ENCODE measurements around the gene STK40.

STK40 gene

DNA sequence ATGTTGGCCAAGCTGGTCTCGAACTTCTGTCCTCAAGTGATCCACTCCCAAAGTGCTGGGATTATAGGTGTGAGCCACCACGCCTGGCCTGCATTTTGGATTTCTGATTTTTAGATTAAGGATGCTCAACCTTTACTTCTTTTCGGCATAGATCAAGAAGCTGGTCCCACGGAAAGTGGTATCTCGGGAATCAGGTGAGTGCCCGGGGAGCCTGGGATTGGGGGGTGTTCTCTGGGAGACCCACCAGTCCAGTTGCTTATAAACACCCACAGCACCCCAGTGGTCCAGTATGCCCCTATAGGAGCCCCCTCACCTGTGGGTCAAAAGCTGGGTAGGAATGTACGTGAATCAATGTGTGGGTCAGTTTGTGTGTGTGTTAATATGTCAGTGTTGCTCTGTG, 76.3 kb downstream of the STK40 start:
- no peak for DNase-seq (ENCODE audit: low read depth in 2 of 2)

DNA sequence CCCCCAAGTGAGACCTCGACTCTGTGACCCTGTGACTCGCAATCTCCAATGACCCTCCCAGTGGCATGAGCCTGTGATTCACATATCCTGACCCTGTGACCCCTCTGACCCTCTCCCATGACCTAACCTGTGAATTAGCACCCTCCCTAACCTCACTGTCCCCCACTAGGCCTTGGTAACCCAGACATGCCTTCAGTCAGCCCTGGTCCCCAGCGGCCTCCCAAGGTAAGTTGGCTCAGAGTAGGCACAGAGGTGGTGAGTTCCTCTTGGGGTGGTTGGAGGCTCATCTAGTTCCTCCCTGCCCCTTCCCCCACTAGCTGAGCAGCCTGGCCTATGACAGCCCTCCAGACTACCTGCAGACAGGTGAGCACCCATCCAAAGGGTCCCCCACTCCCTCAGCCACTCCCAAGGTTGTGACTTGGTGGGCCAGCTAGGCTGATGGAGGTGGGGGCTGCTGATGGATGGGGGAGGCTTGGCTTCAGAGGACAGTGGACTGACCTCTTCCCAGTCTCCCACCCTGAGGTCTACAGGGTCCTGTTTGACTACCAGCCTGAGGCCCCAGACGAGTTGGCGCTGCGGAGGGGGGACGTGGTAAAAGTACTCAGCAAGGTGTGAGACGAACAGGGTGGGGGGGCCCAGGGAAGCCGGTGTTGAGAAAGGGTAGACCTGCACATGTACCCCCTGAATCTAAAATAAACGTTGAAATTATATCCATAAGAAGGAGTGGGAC, 78.0 kb downstream of the STK40 start:
- DNase-seq (ENCODE audit: low read depth in 2 of 2), result no peak

DNA sequence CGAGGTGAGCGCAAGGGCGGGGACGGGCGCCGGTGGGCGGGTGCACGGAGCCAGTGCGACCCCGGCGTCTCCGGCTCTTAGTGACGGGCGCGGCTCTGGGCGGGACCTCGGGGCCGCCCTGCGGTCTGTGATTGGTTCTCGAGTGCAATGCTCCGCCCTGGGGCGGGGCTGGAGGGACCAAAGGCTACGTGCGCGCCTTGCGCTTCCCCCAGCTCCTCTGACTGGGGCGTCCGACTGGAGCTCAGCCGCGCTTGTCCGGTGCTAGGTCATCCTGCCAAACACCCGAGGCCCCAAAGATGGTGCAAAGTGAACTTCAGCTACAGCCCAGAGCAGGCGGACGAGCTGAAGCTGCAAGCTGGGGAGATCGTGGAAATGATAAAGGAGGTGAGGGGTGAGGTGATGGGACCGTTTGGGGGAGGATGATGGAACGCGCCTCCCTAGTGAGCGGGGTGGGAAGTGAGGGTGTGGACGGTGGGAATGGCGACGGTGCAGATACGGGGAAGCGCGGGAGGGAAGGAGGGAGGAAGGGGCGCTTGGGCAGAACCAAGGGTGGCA, 78.7 kb downstream of the STK40 start:
- DNase-seq (ENCODE audit: low read depth in 2 of 2), result peak; percentile 74 to 77

DNA sequence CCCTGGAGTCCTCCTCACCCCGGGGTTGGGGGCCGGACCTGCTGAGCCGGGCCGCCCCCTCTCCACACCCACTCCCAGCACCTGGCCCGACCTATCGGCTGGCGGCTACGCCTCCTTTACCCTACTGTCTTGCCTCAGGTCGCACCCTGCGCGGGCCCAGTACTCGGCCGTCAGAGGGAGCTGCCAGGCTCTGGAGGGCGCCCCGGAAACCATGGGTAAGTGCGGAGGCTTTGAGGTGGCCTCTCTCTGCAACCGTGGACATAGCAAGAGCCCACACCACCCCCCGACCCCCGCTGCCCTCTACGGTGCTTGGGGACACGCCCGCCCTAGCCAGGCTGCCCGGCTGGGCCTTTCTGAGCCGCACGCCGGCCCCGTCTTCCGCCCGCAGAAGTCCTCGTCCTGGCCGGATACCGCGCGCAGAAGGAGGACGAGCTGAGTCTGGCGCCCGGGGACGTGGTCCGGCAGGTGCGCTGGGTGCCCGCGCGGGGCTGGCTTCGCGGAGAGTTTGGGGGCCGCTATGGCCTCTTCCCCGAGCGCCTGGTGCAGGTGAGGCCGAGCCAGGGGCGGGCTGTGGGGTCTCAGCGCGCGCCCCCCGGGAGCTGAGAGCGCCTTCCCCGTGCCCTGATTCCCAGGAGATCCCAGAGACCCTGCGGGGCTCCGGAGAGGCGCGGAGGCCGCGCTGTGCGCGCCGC, 79.4 kb downstream of the STK40 start, which contains the start of gene SH3D21:
SH3D21 (plus strand) TSS at position 159 of the 692 bp plus-strand sequence; CDS start at position 212, 53 bp downstream.
- DNase-seq (ENCODE audit: low read depth in 2 of 2), result no peak

DNA sequence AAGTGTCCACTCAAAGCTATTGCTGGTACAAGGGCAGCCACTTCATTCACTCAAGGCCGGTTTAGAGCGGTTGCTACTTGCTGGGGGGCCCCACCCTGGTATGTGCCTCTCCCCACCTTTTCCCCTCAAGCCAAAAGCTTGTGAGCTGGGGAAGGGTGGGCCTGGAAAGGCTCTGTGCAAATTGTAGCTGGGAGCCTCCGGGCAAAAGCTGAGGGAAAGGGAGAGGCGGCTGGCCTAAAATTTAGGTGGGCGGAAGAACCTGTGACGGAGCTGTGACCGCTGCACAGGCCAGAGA, 79.9 kb downstream of the STK40 start:
- no peak for DNase-seq (ENCODE audit: low read depth in 2 of 2)

DNA sequence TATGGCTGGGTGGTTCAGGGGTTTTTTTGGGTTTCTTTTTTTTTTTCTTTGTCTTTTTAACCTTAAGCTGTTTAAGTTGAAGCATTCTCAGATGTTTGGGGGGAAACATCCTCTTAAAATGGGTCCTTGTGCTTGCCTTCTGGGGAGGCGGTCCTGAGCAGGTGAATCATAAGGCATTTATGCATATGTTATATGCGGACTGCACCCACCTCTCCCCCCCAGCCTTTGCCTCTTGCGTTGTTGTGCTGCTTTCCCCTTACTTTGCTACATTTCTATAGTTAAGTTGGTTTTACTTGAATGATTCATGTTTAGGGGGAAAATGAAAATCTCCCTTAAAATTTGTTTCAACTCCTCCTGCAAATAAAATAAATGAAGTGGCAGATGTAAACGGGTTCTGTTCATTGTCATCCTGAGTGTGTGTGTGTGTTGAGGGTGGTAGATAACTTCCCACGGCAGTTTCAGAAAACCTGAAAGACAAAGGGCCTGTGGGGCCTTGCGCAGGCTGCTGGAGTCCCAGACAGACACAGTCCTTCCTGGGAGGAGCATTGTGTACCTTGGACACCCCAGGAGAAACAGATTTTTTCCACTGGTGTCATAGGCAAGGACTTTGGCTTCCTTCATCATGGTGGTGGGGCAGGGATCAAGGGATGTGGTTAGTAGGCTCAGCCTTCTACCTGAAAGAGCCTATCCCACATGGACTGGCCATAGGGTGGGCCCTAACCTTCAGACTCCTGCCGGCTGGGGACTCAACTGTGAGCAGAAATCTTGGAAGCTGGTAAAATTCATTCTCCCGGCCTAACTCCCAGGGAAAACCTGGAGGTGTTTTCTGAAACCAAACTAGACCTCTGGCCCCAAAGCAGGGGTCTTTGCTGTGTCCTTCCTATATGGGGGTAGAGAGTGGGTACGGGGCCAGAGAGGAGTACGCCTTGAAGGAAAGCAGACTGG, 80.5 kb downstream of the STK40 start:
- DNase-seq (ENCODE audit: low read depth in 2 of 2), result no peak

DNA sequence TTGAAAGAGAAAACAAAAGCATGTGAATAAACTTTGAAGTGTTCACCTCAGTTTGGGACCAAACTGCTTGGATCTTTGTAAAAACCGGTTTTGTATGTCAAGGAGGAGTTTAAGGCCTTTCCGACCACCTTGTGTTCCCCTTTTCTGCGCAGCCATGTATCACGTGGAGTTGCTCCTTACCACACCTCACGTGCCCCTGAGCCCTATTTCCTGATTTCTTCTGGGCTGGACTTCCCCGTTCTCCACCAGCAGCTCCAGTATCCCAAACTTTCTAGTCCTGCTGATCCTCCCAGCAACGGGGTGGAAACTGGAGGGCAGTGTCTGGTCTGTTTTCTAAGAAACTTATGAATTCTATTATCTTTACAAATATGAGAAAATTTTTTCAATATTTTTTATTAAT, 81.2 kb downstream of the STK40 start:
- no peak for DNase-seq (ENCODE audit: low read depth in 2 of 2)

DNA sequence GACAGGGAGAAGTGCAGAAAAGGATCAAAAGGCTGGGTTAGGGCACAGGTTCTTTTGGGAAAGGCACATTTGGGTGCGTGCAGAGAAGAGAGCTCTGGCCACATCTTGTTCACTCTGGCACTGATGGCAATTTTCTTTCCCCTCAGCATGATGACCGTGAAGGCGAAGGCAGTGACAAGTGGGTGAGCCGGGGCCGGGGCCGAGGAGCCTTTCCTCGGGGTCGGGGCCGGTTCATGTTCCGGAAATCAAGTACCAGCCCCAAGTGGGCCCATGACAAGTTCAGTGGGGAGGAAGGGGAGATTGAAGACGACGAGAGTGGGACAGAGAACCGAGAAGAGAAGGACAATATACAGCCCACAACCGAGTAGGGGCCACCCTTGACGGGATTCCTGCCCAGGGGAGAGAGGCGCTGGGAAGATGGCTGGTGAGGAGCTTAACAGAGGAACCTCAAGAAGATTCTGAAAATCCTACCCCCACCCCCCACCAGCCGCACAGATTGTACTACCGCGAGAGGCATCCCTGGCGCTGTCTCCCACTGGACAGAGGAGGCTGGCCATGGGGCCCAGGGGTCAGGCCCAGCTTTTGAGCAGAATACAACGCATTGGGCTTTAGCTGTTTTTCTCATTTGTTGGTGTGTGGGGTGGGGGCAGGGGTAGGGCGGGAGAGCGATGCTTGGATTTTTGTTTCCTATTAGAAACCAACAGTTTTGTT, 81.9 kb downstream of the STK40 start:
- DNase-seq (ENCODE audit: low read depth in 2 of 2), result no peak

DNA sequence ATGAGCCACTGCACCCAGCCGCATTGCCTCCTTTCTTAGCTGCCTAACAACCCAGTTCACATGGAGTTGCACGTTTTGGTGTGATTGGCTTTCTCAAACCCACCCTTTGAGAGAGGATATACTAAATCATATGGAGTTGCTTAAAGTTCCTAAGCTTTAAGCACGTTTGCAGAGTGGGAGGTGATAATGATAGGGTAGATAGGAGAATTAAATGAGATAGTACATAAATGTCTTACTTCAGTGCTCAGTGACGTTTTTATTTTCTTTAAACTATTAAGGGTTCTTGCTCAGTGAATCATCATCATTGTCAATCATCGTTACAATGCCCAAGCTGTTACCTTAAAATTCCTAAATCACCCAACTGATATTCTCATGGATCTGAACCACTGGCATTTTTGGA, 82.5 kb downstream of the STK40 start:
- no peak for DNase-seq (ENCODE audit: low read depth in 2 of 2)

DNA sequence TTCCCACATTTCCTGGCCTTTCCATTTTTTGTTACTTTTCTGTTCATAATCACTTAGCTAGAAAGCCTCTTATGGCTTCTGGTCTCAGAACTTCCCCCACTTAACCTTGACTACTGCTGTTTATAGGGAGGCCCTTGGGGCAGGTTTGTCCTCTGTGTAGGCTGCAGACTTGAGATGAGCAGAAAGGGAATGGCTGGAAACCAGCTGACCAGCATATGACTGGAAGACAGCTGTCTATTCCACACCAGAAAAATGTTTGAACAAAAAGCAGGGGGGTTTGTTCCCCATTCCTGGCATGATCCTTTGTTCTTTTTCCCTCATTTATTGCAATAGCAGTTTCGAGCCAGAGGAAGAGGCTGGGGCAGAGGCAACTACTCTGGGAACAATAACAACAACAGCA, 84.5 kb downstream of the STK40 start:
- no peak for DNase-seq (ENCODE audit: low read depth in 2 of 2)

DNA sequence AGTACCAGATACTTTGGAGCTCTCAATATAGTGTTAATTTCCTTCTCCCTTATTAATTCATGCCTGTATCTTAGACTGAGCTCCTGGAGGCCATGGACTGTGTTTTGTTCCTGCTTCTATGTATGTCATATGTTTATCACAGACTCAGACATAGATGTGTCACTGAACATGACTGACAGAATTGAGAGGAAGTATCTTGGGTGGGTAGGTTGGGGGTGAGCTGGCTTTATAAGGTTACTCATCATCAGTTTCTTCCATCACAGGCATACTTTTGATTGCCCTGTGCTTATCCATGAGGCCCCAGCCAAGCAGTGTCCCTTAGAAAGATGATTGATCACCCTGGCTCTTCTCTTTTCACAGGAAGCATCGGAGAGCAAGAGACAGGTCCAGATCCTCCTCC, 85.2 kb downstream of the STK40 start:
- no peak for DNase-seq (ENCODE audit: low read depth in 2 of 2)

DNA sequence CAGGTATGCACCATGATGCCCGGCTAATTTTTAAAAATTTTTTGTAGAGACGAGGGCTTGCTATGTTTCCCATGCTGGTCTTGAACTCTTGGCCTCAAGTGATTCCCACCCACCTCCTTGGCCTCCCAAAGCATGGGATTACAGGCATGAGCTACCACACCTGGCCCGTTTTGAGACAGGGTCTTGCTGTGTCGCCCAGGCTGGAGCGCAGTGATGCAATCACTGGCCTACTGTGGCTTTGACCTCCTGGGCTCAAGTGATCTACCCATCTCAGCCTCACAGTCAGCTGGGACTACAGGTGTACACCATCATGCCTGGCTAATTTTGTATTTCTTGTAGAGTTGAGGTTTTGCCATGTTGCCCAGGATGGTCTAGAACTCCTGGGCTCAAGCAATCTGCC, 87.1 kb downstream of the STK40 start:
- no peak for DNase-seq (ENCODE audit: low read depth in 2 of 2)

DNA sequence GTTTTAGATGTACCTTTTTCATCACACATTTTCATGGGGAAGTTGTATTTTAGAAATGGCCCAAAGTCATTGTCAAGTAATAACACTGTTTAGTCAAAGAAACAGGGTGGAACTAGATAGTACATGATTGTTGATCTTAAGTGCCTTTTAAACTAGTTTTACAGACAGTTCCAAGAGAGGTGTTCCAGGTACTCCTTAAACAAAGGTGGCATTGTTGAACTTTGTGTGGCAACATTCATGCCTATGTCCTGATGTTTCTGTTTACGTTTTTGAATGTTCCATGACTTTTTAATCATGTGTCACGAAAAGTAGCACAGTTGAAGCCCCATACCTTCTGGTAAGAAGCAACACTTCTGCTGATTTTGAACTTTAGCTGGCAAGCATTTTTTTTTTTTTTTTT, 88.7 kb downstream of the STK40 start:
- no peak for DNase-seq (ENCODE audit: low read depth in 2 of 2)

DNA sequence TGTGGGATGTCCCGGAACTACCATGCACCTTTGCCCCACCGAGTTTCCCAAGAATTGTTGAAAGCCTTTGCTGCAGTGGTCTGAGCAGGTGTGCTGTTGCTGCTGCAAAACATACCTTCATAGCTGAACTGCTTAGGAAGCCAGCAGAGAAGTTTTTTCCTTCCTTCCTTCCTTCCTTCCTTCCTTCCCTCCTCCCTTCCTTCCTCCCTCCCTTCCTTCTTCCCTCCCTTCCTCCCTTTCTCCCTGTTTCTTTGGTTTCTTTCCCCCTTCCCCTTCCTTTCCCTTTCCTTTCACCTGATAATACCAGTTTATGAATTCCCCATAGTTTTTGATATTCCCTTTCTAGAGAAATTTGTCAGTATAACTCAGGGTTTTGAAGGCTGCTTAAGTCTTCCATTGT, 90.3 kb downstream of the STK40 start:
- DNase-seq (ENCODE audit: low read depth in 2 of 2), result no peak

Data from fibroblast of skin of left quadriceps (primary cell).